ENCODE results near the gene ZFYVE28.

The ZFYVE28 gene

GRCh38 chr4:2272828-2273120, 145.7 kb downstream of the ZFYVE28 start:
- no peak for DNase-seq (ENCODE audit: low read depth, low spot score)

- no peak for DNase-seq (ENCODE audit: low read depth, low spot score)
Measured at GRCh38 chr4:2272026-2272827, 146.2 kb downstream of the ZFYVE28 start.

DNA sequence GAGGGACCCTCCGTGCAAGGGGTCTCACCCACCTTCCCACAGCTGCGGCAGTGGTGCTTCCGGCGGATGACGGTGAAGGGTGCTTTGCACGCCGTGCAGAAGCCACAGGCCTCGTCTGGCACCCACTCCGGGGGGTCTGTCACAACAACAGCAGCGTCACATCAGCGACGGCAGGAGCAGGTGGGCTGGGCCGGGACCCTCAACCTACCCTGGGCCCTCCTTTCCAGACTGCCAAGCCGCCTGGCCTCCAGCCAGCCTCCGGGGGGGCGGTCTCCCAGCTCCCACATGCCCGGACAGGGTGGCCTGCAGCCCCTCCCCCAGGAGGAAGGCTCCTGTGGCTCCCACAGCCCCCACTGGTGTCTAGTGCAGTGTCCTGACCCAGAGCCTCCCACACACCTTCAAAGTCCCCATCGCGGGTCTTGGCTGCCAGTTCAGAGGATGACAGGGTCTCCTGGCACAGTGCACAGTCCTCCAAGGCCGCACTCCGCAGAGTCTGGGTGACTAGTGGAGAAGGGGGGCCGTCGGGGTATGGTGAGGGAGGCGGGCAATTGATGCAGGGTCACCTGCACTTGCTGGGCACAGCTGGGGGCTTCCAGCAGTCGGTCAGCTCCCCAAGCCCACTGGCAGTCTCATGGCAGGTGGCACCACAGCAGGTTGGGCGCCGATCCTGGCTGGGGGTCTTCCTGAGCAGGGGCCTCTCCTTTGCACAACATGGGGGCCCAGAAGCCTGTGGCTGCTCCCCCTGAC, 147.0 kb downstream of the ZFYVE28 start:
- no peak for DNase-seq (ENCODE audit: low read depth, low spot score)

- DNase-seq (ENCODE audit: low read depth, low spot score): no peak
Measured at GRCh38 chr4:2270341-2271165, 147.9 kb downstream of the ZFYVE28 start.

DNA sequence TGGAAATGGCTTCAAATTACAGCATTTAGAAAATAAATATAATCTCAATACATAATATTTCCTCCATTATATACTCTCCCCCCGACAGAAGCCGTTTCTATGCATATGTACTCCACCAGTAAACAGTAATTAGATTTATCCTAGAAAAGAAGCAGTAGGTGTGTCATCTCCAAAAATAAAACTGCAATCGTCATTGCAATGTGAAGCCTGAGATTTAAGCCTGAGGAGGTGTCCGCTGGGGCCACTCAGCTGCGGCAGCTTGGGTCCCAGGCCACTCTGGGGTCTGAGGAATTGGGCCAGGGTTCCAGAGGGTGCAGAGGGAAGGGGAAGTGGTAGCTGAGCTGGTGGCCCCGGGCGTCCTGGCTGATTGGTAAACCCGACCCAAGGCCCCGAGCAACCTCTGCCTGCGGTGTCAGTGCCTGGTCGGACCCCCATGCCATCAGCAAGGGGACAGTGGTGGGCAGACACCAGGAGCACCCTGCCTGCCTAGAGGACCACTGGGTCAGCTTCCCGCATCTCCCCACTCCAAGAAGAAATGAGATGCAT, 148.8 kb downstream of the ZFYVE28 start:
- no peak for DNase-seq (ENCODE audit: low read depth, low spot score)

DNA sequence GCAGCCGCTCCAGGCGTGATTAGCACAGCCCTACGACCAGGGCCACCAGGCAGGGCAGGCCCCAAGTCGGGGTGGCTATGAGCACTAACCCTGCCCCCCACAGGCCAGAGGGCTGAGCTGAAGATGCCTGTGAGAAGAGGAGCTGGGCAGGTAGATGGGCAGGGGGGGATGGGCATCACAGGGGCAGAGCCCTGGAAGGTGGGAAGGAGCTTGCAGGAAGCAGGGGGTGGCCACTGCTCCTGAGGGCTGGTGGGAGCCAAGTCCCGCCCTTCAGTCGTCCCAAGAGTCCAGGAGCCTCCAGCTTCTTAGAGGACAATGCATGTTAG, 149.3 kb downstream of the ZFYVE28 start:
- no peak for DNase-seq (ENCODE audit: low read depth, low spot score)

DNA sequence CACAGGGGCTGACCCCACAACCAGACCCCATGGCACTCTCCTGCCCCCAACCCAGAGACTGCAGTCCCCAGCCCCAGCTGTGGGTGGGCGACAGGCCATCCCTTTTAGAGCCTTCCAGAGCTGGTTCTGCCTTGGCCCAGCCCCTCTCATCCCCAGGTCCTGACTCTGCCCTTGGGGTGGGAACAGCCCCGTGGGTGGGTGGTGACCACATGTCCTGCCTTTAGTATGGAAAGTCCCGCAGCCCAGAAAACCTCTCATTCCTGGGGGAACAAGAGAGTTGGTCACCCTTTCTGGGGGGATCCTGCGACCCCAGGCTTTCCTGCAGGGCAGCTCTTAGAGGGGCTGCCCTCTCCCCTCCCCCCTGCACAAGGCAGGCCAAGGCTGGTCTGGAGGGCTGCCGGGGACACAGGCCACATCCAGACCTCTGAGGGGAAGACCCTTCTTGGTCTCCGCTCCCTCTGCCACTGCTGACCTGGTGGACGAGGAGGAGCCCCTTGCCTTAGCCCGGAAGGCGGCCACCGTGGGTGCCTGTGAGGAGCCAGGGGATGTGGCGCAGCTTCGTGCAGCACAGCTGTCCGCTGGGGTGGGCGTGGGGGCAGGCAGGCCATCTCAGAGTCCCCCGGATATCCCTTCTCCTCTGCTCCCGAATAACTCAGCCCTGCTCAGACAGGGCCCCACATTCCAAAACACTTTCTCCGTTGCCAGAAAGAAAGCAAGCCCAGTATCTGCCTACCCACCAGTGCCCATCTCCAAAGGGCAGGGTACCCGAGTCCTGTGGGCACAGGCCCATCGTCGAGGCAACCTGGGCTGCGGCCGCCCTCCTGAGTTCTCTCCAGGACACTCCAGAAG, 149.9 kb downstream of the ZFYVE28 start:
- DNase-seq (ENCODE audit: low read depth, low spot score): no peak

GRCh38 chr4:2267841-2268240, 150.6 kb downstream of the ZFYVE28 start:
- no peak for DNase-seq (ENCODE audit: low read depth, low spot score)

- no peak for DNase-seq (ENCODE audit: low read depth, low spot score)
Measured at GRCh38 chr4:2267320-2267811, 151.1 kb downstream of the ZFYVE28 start.

- no peak for DNase-seq (ENCODE audit: low read depth, low spot score)
Measured at GRCh38 chr4:2266821-2267220, 151.6 kb downstream of the ZFYVE28 start.

DNA sequence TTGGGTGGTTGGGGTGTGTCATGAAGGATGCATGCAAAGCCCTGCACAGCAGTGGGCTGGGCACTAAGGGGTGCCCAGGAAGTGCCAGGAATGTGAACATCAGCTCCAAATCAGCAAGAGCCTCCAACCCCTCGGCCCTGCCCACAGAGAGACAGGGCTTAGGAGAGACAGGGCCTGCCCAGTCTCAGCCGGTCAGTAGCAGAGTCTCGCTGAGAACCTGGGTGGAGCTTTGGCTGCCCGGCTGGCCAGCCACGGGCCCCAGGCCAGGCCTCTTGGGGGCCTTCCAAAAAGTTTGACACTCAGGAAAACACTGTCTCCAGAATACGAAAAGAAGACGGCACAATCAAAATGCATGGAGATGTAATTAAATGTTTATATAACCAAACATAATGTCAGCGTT, 152.3 kb downstream of the ZFYVE28 start:
- DNase-seq (ENCODE audit: low read depth, low spot score): no peak

GRCh38 chr4:2265113-2266110, 153.0 kb downstream of the ZFYVE28 start:
- no peak for DNase-seq (ENCODE audit: low read depth, low spot score)

DNA sequence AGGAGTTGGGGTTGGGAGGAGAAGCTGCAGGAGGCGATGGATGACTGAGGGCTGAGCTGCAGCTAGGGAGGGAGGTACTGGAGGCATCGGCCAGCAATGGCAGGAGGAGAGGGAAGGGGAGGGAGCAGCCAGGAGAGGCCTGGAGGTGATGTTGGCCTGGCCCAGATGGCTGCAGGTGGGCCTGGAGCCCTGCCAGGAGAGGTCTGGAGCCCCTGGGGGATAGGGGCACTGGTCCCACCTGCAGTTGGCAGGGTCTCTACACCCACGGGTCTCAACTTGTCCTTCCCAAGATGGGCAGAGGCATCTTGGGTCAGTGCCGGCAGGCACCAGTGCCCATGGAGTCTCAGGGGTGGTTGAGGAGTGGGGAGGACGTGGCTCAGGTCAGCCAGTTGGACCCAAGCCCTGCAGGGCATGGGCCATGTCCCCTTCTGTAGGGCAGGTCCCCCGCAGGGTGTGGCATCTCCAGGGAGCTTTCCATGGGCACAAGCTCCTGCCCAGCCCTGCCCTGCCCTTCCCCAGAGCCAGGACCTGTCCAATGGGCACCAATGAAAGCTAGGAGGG, 153.9 kb downstream of the ZFYVE28 start:
- DNase-seq (ENCODE audit: low read depth, low spot score): no peak

DNA sequence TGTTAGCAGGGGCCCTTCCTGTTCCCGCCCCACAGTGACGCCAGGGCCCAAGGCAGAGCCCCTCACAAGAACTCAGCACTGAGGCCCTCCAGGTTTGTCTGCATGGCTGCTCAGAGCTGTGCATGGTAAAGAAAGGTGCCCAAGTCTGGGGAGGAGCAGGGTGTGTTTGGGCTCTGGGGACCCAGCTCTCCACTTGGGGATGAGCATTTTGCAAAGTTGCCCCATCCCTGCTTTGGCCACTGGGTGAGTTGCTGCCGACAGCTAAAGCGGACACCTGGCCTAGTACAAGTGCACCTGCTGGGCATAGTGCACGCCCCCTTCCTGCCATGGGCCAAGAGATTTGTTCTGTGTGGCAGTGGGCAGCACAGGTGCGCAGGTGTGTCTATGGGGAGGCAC, 154.5 kb downstream of the ZFYVE28 start:
- no peak for DNase-seq (ENCODE audit: low read depth, low spot score)

GRCh38 chr4:2262944-2263250, 155.5 kb downstream of the ZFYVE28 start:
- DNase-seq (ENCODE audit: low read depth, low spot score): no peak

DNA sequence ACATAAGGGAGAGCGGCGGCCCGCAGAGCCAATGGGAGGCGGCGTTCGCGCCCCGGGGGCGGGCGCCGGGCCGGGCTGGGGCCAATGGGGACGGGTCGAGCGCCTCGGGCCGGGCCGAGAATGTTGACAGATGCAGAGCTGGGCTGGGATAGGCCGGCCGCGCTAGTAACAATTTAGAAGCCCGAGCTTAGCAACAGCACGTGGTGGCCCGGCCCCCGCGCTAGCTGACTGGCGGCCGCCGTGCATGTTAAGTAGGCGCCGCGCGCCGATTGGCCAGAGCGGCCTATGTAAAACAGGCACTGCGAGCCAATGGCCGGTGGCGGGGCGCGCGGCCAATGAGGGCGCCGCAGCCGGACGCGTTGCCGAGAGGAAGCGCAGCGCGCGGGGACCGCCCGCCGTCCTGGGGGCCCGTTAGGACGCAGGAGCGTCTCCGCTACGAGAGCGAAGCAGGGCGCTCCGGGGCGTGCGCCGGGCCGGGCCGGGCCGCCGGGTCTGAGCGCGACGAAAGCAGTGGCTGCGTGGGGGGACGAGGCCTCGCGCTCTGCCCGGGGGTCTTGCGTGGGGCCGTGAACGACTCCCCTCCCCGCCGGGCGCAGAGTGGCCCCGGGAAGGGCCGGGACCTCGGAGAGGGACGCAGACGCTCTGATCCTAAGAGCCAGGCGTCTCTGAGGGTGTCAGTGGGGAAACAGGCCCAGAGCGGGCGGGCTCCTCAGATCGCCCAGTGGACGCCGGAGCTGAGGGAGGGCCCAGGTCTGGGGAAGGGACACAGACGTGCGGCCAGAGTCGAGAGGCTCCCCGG, 156.1 kb downstream of the ZFYVE28 start:
- peak; percentile 97 for DNase-seq (ENCODE audit: low read depth, low spot score)

- DNase-seq (ENCODE audit: low read depth, low spot score): no peak
Measured at GRCh38 chr4:2261853-2262144, 156.6 kb downstream of the ZFYVE28 start, which contains the start of gene MXD4. MXD4 (minus strand) TSS chr4:2262109; CDS start chr4:2261980, 129 bp downstream.

DNA sequence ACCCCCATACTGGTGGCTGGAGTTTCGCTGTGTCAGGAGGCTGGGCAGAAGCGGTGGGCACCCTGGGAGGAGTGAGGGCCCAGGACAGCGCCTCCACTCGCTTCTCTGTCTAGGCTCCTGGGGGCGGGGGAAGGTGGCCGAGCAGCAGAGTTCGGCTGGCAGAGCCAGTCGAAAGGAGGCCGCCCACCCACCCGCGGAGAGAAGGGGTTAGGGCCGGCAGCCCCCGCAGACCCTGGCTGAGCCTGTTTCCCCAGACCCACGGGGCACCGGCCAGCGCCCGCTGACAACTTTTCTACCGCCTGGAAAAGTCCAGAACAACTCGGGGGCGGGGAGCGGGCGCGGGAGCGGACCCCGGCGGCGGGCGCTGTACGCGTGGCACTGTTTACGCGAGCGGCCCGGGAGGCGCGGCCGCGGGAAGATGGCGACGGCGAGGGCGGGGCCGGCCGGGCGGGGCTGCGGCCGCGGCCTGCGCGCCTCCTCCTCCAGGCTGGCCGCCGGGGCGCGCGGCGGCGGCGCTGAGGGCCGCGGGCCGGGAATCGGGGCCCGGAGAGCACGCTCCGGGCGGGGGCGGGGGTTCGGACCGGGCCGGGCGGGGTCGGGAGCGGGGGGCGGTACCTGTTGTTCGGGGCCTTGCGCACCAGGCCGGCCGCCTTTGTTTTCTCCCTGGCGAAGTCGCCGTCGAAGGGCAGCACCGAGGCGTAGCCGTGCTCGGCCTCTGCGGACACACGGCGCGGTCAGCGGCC, 157.2 kb downstream of the ZFYVE28 start:
- DNase-seq (ENCODE audit: low read depth, low spot score): no peak

Measured in brain pericyte (primary cell).